HG03521 (cell line): ENCODE measurements around the gene RCAN2.

ENCODE experiments used
- ATAC-seq: cut with Tn5 transposase; IDR thresholded peaks from one replicate; pipeline ENCODE4 v1.9.1; 2021; ENCODE audit warnings: mild to moderate bottlenecking, moderate library complexity; ENCODE audit not compliant: unreplicated experiment

The RCAN2 gene

DNA sequence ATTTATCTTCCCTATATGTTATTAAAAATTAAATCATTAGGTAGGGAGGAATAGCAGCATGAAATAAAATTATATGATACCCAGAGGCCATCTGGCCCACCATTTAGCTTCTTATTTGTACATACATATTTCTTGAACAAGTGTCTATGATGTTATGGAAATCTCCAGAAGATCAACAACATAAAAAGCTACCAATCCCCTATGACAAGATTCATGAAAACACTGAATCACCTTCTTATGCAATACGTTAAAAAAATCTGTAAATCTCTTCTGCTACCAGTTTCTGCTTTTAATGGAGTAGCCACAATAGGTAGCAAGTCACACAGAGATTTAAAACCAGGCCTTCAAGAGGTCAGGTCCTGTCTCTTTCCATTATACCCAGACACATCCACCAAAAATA, 194.7 kb downstream of the RCAN2 start:
- ATAC-seq: no peak

DNA sequence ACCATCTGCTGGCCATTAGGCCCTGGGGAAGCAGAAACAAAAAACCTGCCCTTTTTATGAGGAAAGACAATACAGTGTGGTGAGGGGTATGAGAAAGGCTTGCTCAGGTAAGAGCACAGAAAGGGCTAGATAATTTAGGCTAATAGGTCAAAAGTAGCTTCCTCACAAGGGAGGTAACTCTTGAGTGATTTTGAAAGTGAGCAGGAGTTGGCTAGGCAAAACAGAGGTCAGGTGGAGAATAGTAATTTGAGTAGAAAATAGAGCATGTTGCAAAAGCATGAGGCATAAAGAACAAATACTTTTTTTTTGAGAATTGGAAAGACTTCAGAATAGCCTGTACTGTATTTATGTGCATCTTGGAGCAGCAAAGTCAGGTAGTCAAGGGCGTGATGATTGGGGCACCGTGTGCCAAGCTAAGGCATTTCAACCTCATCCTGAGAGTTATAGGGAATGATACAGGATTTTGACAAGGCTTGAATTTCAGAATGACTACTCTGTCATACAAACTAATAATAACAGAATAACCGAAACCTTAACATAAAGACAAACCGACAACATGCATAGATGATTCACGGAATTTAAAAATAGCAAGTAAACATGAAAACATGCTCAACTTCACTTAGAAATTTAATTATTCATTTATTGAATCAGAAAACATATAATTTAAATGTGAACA, 197.5 kb downstream of the RCAN2 start:
- peak; percentile 81 for ATAC-seq

DNA sequence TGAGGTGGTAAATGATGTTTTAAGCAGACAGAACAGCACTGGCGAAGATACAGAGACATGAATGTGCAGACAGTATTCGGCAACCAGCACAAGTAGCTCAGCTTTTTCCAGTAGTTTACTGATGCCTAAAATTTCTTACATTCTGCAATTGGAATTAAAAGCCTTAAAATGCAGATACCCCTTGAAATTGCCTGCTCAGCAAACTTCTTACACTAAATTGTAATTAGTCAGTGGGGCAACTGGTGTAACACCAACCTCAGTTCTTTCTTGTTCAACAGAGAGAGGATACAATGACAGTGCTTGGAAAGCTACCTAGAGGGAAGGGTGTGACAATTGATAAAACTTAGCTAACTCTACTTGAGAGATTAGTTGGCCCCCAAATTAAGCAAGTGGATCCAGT, 199.4 kb downstream of the RCAN2 start:
- ATAC-seq: no peak

DNA sequence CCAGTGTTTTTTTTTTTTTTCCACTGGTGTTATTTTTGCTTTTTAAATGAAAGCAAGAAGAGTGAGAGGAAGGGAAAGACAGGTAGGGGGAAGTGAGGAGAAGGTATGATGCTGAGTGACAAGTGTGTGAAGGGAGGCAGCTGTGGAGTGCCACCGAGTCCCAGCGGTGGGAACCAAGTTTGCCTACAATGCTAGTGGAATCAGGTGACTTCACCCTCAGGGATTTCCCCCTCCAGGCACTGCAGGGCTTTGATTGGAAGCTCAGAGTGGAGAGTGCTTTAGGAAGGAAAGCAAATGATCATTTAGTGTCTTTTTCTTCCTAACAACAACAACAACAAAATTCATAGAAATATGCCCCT, 200.0 kb downstream of the RCAN2 start:
- no peak for ATAC-seq

DNA sequence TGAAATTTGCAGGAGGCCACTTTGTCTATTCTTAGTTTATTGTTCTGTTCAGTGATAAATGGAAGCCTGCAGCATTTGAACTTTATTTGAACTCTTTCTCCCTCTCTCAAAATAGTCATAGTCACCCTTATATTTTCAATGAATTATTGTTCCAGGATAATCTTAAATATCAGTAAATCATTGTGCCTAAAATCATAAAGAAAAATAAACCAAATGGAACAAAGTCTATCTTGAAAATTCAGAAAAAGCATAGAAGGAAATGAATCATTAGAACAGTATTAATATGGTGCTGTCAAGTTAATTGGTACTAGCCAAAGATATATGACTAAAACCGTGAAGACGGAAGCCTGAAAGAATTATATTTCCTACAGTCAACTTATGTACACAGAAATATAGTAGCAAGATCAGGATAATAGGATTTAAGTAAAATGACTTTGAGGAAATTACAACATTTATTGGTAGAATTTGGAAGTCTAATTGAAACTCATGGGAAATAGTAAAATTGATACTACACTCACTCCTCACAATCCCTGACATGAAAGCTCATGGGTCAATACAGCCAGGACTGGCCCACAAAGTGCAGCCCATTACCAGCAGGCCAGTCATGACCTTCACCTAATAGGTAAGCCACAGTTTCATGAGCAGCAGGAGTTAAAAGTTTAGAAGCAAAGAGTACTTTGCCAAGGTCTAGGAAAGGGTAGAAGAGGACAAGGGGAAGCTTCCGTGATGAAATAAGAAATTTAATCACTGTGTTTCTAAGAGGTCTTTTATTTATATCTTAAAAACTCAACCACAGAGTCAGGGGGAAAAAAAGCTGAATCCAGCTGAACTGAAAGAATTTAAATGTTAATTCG, 200.6 kb downstream of the RCAN2 start:
- ATAC-seq: no peak

DNA sequence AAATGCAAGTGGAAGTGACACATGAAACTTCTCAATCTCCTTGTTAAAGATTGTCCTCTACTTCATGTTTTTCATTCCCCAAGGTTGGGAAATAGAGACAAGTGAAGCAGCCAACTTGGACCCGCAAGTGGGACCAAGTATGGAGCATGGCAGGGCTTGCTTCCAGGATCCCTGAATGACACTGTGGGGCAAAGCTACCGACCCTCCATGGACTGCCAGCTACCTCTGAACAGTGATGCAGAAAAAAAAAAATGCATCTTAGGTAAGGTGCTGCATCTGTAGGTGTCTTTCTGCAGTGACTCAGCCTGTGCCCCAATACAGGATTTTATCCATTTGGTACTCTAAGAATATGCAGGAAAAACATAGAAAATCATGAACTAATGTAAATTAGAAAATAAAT, 201.4 kb downstream of the RCAN2 start:
- ATAC-seq: no peak

DNA sequence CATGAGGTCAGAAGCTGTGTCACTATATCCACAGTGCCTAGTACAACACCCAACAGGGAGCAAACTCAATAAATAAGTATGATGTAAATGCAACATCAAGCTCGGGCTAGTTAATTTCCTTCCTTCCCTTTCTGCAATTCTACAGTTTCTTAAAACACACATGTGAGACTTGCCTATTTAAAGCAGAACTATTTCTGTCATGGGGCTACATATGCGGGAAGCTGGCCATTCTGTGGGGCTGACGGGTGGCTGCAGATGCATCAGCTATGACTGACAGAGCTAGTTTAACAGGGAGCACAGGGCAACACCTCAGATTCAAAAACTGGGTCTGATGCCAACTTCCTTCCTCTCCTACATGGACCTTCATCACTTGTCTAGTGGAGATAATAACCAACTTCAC, 202.4 kb downstream of the RCAN2 start:
- ATAC-seq: no peak

DNA sequence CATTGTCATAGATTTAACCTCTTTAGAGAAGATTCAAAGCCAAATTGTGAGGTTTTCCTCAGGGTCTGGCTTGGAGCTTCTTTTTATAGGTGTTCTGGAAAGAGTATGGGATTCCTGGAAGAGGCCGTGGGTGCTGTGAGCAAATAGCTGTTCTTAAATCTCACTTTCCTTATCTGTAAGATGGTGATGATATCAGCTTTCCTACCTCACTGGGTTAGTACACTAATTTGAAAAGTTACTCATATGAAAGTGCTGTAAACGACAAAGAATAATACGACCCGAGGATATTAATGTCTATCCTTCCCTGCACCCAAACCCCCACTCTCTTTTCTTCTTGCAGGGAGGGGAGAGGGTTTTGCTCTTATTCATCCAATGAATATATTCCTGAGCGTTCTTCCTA, 203.6 kb downstream of the RCAN2 start:
- ATAC-seq: no peak

DNA sequence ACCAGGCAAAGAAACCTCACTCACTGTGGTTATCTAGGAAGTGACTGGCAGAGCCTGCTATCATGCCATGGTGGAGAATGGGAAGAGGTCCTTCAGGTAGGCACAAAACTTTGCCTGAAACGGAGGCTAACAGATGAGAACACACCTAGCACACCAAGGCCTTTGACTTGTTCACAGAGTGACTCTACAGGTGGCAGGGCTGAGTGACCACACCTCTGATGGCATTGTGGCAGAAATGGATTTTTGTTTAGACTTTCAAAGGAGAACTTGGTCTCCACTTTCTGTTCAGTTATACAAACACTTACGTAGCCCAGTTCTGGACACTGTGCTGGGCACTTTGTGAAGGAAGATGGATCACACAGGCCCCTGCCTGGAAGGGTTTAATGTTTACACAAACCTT, 204.2 kb downstream of the RCAN2 start:
- ATAC-seq: no peak

DNA sequence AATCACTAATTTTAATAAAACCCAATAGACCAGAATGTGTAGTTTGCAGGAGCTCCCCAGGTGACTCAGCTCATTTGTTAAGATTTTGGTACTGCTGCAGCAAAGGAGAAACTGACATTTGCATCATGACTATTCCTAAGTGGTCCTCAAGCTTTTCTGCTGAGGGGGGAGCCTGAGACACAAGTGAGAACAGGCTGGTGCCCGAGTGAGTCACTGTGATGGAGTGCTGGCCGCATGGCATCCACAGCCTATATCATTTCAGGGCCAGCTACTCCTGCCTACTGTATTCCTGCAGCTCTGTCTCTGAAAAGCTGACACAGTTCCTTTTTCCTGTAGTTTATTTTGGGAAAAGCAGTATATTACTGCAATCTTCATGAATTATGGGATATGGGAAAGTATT, 206.8 kb downstream of the RCAN2 start:
- ATAC-seq: no peak

DNA sequence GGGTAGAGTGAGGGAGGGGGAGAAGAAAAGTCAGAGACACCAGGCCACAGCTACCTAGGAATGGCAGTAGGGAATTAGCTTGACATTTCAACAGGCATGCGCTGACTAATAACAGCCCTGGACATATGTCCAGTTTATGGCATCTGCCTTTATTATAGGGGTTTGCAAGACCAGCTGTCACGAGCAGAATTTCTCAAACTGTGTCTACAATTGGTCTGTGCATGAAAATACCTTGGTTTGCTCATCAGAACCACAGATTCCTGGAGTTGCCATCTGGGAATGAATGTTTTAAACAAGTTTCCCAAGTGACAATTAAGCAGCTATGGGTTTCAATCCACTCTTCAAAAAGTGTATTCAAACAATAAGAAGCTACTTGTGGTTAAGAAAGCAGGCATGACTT, 210.1 kb downstream of the RCAN2 start:
- ATAC-seq: no peak

DNA sequence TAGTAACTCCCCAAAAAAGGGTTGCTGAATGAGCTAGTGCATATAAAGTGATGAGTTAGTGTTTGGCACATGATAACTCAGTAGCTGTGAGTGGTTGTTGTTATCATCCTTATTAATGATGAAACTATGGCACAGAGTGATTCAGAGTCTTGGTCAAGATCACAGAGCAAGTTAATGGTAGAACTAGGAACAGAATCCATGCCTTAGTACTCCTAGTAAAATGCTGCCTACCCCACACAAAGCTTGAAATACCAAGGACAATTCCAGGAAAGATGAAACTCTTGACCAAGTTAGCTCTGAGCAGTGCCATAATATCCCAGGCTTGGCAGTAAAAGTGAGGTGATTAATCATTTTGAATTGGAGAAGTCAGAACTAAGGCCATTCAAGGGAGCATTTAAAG, 211.4 kb downstream of the RCAN2 start:
- ATAC-seq: no peak

DNA sequence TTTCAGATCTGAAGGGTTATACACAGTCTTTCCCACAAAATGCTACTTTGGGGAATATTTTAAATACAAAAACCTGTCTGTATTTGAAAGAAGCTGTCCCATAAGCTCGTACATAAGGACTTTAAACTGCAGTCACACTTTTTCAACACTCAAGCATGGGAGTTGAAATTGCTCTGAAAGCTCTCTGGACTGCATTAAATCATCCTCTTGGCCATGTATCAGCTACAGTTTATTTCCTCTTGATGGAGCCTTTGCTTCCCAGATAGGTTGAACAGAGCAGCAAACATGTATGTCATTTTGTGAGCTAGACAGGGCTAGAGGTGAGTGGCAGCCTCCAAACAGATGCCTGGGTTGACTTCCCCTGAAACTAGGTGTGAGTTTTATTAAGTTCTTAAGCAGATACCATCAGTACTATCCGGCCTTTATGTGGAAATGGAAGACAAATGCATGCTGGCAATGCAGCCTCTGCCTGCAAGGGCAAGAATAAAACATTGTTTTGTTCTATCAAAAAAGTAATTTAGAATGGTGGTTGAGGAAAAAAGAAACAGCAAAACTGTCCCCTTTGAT, 214.6 kb downstream of the RCAN2 start:
- ATAC-seq: no peak

DNA sequence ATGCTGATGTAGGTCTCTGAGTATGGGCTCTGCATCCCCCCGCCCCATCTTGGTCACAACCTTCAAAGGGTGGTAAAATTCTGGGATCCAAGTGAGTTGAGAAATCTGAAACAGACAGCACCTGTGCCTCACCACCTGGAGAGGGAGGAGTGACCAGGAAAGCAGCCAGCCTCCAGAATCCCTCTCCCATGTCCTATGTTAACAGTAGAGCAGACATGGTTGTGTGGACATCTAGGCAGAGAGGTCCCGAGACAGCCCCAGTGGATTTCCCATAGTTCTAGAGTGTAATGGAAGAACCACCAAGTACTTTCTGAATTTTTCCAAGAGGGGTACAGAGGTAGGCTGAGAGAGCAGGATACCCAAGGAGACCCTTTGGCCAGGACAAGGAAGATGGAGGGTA, 216.7 kb downstream of the RCAN2 start:
- no peak for ATAC-seq

DNA sequence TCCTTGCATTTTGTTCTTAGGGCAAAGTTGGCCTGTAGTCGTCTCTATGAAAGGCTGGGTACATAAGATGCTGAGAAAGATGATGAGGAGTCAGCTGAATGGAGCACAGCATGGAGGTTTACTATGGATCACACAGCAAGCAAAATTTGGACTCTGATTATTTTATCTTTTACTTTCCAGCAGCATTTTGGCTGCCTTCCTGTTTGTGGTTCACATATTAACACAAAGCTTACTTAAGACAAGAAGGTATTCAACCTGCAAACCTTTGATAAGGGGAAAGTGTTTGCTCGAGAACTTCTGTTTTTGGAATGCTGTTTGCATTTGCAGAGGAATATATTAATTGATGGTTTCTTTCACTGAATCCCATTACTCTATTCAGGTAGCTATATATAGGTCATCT, 217.3 kb downstream of the RCAN2 start:
- ATAC-seq: no peak

DNA sequence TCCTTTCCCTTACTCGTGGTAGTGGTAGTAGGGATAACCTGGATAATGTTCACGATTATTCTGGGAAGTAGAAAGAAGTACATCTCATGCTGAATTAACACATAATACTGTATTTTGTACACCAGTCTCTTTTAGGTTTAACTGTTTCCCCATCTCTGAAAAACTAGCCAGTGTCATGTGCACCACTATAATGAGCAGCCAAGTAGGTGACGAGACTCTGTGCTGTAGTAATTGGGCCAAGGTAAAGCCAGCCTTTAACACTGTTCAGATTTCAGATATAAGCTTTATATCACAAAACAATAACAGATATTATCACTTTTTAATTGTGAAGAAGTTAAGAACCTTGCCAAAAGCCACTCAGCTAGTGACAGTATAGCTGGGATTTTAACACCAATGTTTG, 219.5 kb downstream of the RCAN2 start:
- ATAC-seq: no peak

DNA sequence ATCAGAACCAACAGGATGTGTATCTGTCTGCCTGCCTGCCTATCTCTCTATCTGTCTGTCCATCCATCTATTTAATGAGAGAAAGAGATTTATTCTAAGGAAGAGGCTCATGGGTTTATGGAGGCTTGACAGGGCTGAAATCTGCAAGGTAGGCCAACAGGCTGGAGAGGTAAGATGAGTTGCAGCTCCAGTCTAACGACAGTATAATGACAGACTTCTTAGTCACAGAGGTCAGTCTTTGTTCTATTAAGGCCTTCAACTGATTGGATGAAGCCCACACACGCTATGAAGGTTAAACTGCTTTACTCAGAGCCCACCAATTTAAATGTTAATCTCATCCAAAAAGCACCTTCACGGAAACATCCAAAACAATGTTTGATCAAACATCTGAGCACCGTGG, 220.1 kb downstream of the RCAN2 start:
- ATAC-seq: no peak

DNA sequence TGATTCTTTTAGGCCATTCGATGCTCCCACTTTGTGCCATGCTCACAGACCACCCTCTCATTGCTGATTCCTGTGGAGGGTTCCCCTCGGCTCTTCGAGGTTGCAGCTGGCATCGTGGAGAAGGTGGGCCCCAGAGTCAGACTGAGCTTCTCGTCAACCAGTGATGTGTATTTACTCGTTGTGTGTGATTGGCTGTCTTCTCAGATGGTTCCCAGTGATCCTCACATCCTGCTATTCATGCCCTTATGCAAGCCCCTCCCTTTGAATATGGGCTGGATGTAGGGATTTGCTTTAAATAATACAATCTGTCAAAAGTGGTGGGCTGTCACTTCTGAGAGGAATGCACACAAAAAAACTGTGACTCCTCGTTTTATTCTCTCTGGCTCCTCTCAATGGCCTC, 220.9 kb downstream of the RCAN2 start:
- no peak for ATAC-seq

DNA sequence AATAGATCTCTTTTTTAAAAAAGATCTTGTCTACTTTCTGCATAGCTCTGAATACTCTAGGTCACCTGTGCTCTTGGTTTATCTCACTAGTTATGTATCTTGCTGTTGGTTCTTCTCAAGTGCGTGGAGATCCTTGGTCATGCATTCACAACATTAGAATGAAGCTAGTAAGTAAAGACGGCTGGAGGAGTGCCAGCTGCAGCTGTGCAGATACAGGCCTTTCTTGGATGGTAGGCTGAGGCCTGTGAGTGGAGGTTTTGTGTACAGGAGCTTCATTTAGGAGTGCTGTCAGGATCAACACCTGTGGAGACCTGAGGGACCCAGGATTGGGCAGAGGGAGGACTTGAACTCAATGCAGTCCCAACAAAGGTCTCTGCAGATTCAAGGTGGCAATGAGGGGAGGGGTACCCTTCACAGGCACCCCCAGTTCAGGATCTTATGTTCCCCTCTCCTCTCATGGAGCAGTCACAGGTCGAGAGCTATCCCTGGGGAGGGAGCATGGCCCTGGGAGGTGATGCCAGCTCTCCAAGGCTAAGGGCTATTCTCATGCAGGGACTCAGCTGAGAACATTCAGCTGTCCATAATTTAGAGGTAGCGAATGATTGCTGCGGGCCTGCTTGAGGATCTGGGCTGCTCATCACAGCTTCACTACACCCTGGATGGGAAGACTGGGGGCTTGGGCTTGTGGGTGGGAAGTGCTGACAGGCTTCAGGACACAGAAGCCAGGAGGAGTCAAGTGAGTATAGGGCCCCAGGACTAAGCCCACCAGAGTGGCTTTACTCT, 221.6 kb downstream of the RCAN2 start:
- no peak for ATAC-seq

DNA sequence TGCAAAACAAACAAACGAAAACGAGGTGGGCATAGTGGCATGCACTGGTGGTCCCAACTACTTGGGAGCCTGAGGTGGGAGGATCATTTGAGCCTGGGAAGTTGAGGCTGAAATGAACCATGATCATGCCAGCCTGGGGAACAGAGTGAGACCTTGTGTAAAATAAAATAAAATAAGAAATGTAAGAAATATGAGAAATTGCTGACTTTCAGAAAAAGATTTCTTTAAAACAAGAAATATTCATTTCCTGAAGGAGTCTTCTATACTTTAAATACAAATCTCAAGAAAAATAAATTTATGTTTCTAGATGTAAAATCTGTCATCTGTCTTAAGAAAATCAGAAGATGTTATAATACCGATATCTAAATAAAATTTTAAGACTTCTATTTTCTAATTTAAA, 223.7 kb downstream of the RCAN2 start:
- no peak for ATAC-seq

DNA sequence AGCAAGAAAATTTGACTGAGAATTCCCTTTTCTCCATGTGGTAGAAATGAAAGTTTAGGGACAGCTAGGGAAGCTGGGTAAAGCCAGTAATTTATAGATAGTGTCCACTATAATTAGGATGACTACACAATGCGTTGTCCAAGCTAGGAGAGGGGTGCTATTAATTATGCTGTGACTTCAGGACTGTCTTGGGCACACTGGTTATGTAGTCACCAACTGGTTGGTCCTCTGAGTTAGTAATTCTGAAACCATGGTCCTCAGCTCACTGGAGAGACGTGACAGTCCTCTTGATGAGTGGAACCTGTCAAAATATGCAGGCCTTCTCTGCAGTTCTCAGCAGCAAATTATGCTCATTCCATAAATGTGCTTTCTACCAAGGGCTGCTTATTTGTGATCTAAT, 225.9 kb downstream of the RCAN2 start:
- no peak for ATAC-seq

DNA sequence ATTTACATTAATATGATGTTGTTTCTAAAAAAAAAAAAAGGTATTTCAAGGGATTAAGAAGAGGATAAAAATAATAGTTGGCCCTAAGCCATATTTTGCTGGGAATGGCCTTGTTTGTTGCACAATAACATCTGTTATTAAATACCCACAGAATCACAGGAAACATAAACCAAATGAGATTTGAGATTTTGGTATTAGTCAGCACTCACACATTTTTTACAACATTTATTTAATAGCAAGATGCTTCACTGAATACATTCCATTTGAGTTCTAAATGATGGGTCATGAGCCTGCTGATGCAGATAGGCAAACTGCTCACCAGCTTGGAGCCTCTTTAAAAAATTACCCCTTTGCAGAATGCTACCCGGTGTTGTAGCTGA, 227.6 kb downstream of the RCAN2 start:
- ATAC-seq: no peak
